Testis (tissue), 3 donors: ENCODE measurements around the gene EML4. TPM values are rescaled to one million over a fixed set of nuclear protein-coding genes. Genes with fewer than 3 reads are reported as not detected.

Experiments used
- DNase-seq: peaks from one replicate; pipeline ENCODE4 v3.0.0-alpha.2; 2019
- H3K27ac ChIP-seq, 2 donors: fragments of 200-600 bp; sonication (generic); one replicate each; pipeline ENCODE4 v1.5.1; 2019
- H3K27me3 ChIP-seq: fragments of 200-600 bp; sonication (generic); one replicate; pipeline ENCODE4 v1.5.1; 2019
- H3K36me3 ChIP-seq: fragments of 200-600 bp; sonication (generic); one replicate; pipeline ENCODE4 v1.5.1; 2017; ENCODE audit warnings: low read depth; ENCODE audit errors: missing control alignments
- H3K4me1 ChIP-seq: fragments of 200-600 bp; sonication (generic); one replicate; pipeline ENCODE4 v1.5.1; 2019
- H3K4me3 ChIP-seq, 2 donors: fragments of 200-600 bp; sonication (generic); one replicate each; pipeline ENCODE4 v1.5.1; 2017 to 2019
- H3K9me3 ChIP-seq: fragments of 200-600 bp; sonication (generic); one replicate; pipeline ENCODE4 v1.5.1; 2017
- CTCF ChIP-seq, 3 experiments: fragments of 450-650 bp in 2 of 3; fragments of 200-600 bp in 1 of 3; sonication (generic) in 1 of 3; IDR thresholded peaks; one replicate each; pipeline ENCODE4 v1.5.1; 2016 to 2019; ENCODE audit warnings: antibody characterized with exemption in 3 of 3, mild to moderate bottlenecking in 2 of 3, moderate library complexity in 1 of 3
- POLR2A ChIP-seq: fragments of 450-650 bp; IDR thresholded peaks from one replicate; pipeline ENCODE4 v1.6.1; 2017; ENCODE audit warnings: antibody characterized with exemption, mild to moderate bottlenecking, moderate library complexity
- WGBS, 2 donors: methylation state at CpG; one replicate each; pipeline ENCODE4 v1.1.5; 2018; 5-methylcytosine and 5-hydroxymethylcytosine counted together
- intact Hi-C: fragments of 100-400 bp; cut with DNase I; formaldehyde crosslinking; loops from one replicate; pipeline ENCODE4 v1.15.1; 2023; ENCODE audit warnings: low total_unique reads
- polyA plus RNA-seq: library from polyadenylated mRNA; stranded (reverse); fragments of 350-450 nt; fragmentation: Illumina TruSeq; extraction: RNeasy Lipid Tissue Mini Kit (QIAGEN cat#74804); gene quantifications from one replicate; pipeline ENCODE4 v1.2.3, GENCODE V29; 2014; ENCODE audit warnings: low read depth, low replicate concordance; ENCODE audit not compliant: insufficient read depth
- total RNA-seq, 2 donors: library from RNA; depleted of rRNA; stranded (reverse); fragments of >200 nt; gene quantifications; one replicate each; pipeline ENCODE4 v1.2.3, GENCODE V29; 2016

EML4 gene
- total and polyA plus RNA-seq, 3 donors from 2014 or later = 49.0 to 71.0 (median 67.1) TPM

GRCh38 chr2:42147641-42148274 is 21.4 kb upstream of the EML4 start:
- peak overlapping the region in 1 of 2 donors; percentile 0 for H3K27ac ChIP-seq
- intact Hi-C loops = no loop called here
- peak; percentile 26 for DNase-seq

GRCh38 chr2:42150159-42150558 is 19.0 kb upstream of the EML4 start:
- peak overlapping the region in 1 of 2 donors; percentile 30 for H3K27ac ChIP-seq
- no peak overlapping the region for H3K4me3 ChIP-seq
- H3K27me3 ChIP-seq = no peaks in the 10 kb centered on the region
- no peaks in the 10 kb centered on the region for H3K9me3 ChIP-seq
- intact Hi-C loops = no loop called here
- no peak for DNase-seq
- peaks cover 13% of the 10 kb centered on the region for H3K4me1 ChIP-seq
- no peak for TF ChIP-seq CTCF (IDR thresholded peaks at IDR 0.05)
- TF ChIP-seq POLR2A = no peak
- no peaks in the 10 kb centered on the region for H3K36me3 ChIP-seq

More at GRCh38 chr2:42147641-42148274, 21.4 kb upstream of the EML4 start:
- Histone ChIP-seq H3K4me1 (peaks cover 16% of the 10 kb centered on the region), H3K27me3 (no peaks in the 10 kb centered on the region), H3K36me3 (no peaks in the 10 kb centered on the region), H3K9me3 (no peaks in the 10 kb centered on the region), H3K4me3 (no peak overlapping the region)
- WGBS, 2 donors = 64 to 69% methylated on average over 5 of the region's 5 CpGs
- no peak for TF ChIP-seq CTCF (IDR thresholded peaks at IDR 0.05)
- no peak for TF ChIP-seq POLR2A

- Histone ChIP-seq H3K36me3 (no peaks in the 10 kb centered on the region), H3K4me3 (no peak overlapping the region), H3K4me1 (peaks cover 4% of the 10 kb centered on the region), H3K9me3 (no peaks in the 10 kb centered on the region), H3K27me3 (no peaks in the 10 kb centered on the region), H3K27ac (no peak overlapping the region)
- no peak for DNase-seq
- 84% methylated on average over 4 of the region's 4 CpGs for WGBS, 2 donors
- intact Hi-C loops = no loop called here
- no peak for TF ChIP-seq POLR2A
- TF ChIP-seq CTCF (IDR thresholded peaks at IDR 0.05) = no peak
Observed at GRCh38 chr2:42153944-42154581, 15.1 kb upstream of the EML4 start.

GRCh38 chr2:42156721-42157120 is 12.4 kb upstream of the EML4 start:
- Histone ChIP-seq H3K4me1 (no peaks in the 10 kb centered on the region), H3K27me3 (no peaks in the 10 kb centered on the region), H3K9me3 (no peaks in the 10 kb centered on the region), H3K36me3 (no peaks in the 10 kb centered on the region), H3K4me3 (no peak overlapping the region), H3K27ac (no peak overlapping the region)
- no peak for DNase-seq
- 72 to 81% methylated on average over 4 of the region's 4 CpGs for WGBS, 2 donors
- TF ChIP-seq POLR2A = no peak
- no peak for TF ChIP-seq CTCF (IDR thresholded peaks at IDR 0.05)
- intact Hi-C loops = no loop called here

GRCh38 chr2:42161444-42161843 is 7.7 kb upstream of the EML4 start:
- intact Hi-C loops = no loop called here
- H3K36me3 ChIP-seq = no peaks in the 10 kb centered on the region
- TF ChIP-seq POLR2A (no peak), CTCF (IDR thresholded peaks at IDR 0.05) (no peak)
- DNase-seq = no peak
- no peaks in the 10 kb centered on the region for H3K27me3 ChIP-seq
- H3K27ac ChIP-seq = no peak overlapping the region
- H3K4me3 ChIP-seq = no peak overlapping the region
- H3K9me3 ChIP-seq = no peaks in the 10 kb centered on the region
- no peaks in the 10 kb centered on the region for H3K4me1 ChIP-seq
